Measurements from ENCODE around the gene PLCD4.

PLCD4 gene

GRCh38 chr2:218642121-218642656 is 34.5 kb downstream of the PLCD4 start:
- Mint-ChIP-seq H3K9me3 (no peaks in the 10 kb centered on the region), H3K4me1 (ENCODE audit: low read depth) (no peaks in the 10 kb centered on the region), H3K36me3 (ENCODE audit: low read depth) (peaks cover 35% of the 10 kb centered on the region), H3K27ac (no peak overlapping the region), H3K4me3 (no peak overlapping the region), H3K27me3 (ENCODE audit: low read depth) (no peaks in the 10 kb centered on the region)

GRCh38 chr2:218642786-218643185 is 35.1 kb downstream of the PLCD4 start:
- no peaks in the 10 kb centered on the region for H3K4me1 Mint-ChIP-seq (ENCODE audit: low read depth)
- H3K27me3 Mint-ChIP-seq (ENCODE audit: low read depth) = no peaks in the 10 kb centered on the region
- no peak overlapping the region for H3K27ac Mint-ChIP-seq
- peaks cover 31% of the 10 kb centered on the region for H3K36me3 Mint-ChIP-seq (ENCODE audit: low read depth)
- H3K9me3 Mint-ChIP-seq = no peaks in the 10 kb centered on the region
- H3K4me3 Mint-ChIP-seq = no peak overlapping the region

GRCh38 chr2:218643751-218644310 is 36.1 kb downstream of the PLCD4 start:
- Mint-ChIP-seq H3K36me3 (ENCODE audit: low read depth) (peaks cover 38% of the 10 kb centered on the region), H3K9me3 (no peaks in the 10 kb centered on the region), H3K4me3 (no peak overlapping the region), H3K4me1 (ENCODE audit: low read depth) (peaks cover 2% of the 10 kb centered on the region), H3K27ac (no peak overlapping the region), H3K27me3 (ENCODE audit: low read depth) (no peaks in the 10 kb centered on the region)

GRCh38 chr2:218644721-218645120 is 37.0 kb downstream of the PLCD4 start:
- H3K27me3 Mint-ChIP-seq (ENCODE audit: low read depth) = no peaks in the 10 kb centered on the region
- H3K9me3 Mint-ChIP-seq = no peaks in the 10 kb centered on the region
- no peak overlapping the region for H3K27ac Mint-ChIP-seq
- peaks cover 43% of the 10 kb centered on the region for H3K36me3 Mint-ChIP-seq (ENCODE audit: low read depth)
- H3K4me1 Mint-ChIP-seq (ENCODE audit: low read depth) = peaks cover 2% of the 10 kb centered on the region
- H3K4me3 Mint-ChIP-seq = no peak overlapping the region

GRCh38 chr2:218645126-218645525 is 37.4 kb downstream of the PLCD4 start:
- H3K36me3 Mint-ChIP-seq (ENCODE audit: low read depth) = peaks cover 45% of the 10 kb centered on the region
- no peaks in the 10 kb centered on the region for H3K27me3 Mint-ChIP-seq (ENCODE audit: low read depth)
- no peak overlapping the region for H3K27ac Mint-ChIP-seq
- no peaks in the 10 kb centered on the region for H3K9me3 Mint-ChIP-seq
- H3K4me3 Mint-ChIP-seq = no peak overlapping the region
- peaks cover 2% of the 10 kb centered on the region for H3K4me1 Mint-ChIP-seq (ENCODE audit: low read depth)

GRCh38 chr2:218648088-218648786 is 40.5 kb downstream of the PLCD4 start:
- peaks cover 2% of the 10 kb centered on the region for H3K4me1 Mint-ChIP-seq (ENCODE audit: low read depth)
- H3K9me3 Mint-ChIP-seq = no peaks in the 10 kb centered on the region
- H3K27ac Mint-ChIP-seq = no peak overlapping the region
- H3K27me3 Mint-ChIP-seq (ENCODE audit: low read depth) = no peaks in the 10 kb centered on the region
- peaks cover 39% of the 10 kb centered on the region for H3K36me3 Mint-ChIP-seq (ENCODE audit: low read depth)
- no peak overlapping the region for H3K4me3 Mint-ChIP-seq

GRCh38 chr2:218648787-218649100 is 41.0 kb downstream of the PLCD4 start:
- Mint-ChIP-seq H3K36me3 (ENCODE audit: low read depth) (peaks cover 39% of the 10 kb centered on the region), H3K27me3 (ENCODE audit: low read depth) (no peaks in the 10 kb centered on the region), H3K9me3 (no peaks in the 10 kb centered on the region), H3K4me3 (no peak overlapping the region), H3K27ac (no peak overlapping the region), H3K4me1 (ENCODE audit: low read depth) (peaks cover 2% of the 10 kb centered on the region)

- no peak overlapping the region for H3K27ac Mint-ChIP-seq
- no peak overlapping the region for H3K4me3 Mint-ChIP-seq
- peaks cover 18% of the 10 kb centered on the region for H3K4me1 Mint-ChIP-seq (ENCODE audit: low read depth)
- peaks cover 16% of the 10 kb centered on the region for H3K36me3 Mint-ChIP-seq (ENCODE audit: low read depth)
- no peaks in the 10 kb centered on the region for H3K9me3 Mint-ChIP-seq
- no peaks in the 10 kb centered on the region for H3K27me3 Mint-ChIP-seq (ENCODE audit: low read depth)
These were observed 48.1 kb downstream of the PLCD4 start for GRCh38 chr2:218655751-218656150.

GRCh38 chr2:218658671-218659257 is 51.1 kb downstream of the PLCD4 start:
- H3K36me3 Mint-ChIP-seq (ENCODE audit: low read depth) = peaks cover 28% of the 10 kb centered on the region
- no peaks in the 10 kb centered on the region for H3K27me3 Mint-ChIP-seq (ENCODE audit: low read depth)
- peak overlapping the region; percentile 96 for H3K4me3 Mint-ChIP-seq
- H3K27ac Mint-ChIP-seq = peak overlapping the region; percentile 90
- peaks cover 18% of the 10 kb centered on the region for H3K4me1 Mint-ChIP-seq (ENCODE audit: low read depth)
- H3K9me3 Mint-ChIP-seq = no peaks in the 10 kb centered on the region

- Mint-ChIP-seq H3K27ac (peak within 1 kb of the TSS; percentile 90), H3K4me1 (ENCODE audit: low read depth) (peaks cover 18% of the 10 kb centered on the region), H3K36me3 (ENCODE audit: low read depth) (peaks cover 32% of the 10 kb centered on the region)
These were observed 51.7 kb downstream of the PLCD4 start, which contains the start of the genes BCS1L and ZNF142 for GRCh38 chr2:218659258-218659987. Gene BCS1L, plus strand, starts transcription at chr2:218659683. Its CDS starts 1,305 bp downstream, at chr2:218660988. Gene ZNF142, minus strand, starts transcription at chr2:218659623. Its CDS starts 3,194 bp downstream, at chr2:218656429.

GRCh38 chr2:218659988-218660358 is 52.3 kb downstream of the PLCD4 start:
- Mint-ChIP-seq H3K9me3 (no peaks in the 10 kb centered on the region), H3K4me3 (peak overlapping the region; percentile 96), H3K4me1 (ENCODE audit: low read depth) (peaks cover 18% of the 10 kb centered on the region), H3K27me3 (ENCODE audit: low read depth) (no peaks in the 10 kb centered on the region), H3K36me3 (ENCODE audit: low read depth) (peaks cover 36% of the 10 kb centered on the region), H3K27ac (peak overlapping the region; percentile 90)

More at GRCh38 chr2:218659258-218659987, 51.7 kb downstream of the PLCD4 start, which contains the start of the genes BCS1L and ZNF142:
- H3K4me3 Mint-ChIP-seq = peak within 1 kb of the TSS; percentile 96
- no peaks in the 10 kb centered on the region for H3K9me3 Mint-ChIP-seq
- no peaks in the 10 kb centered on the region for H3K27me3 Mint-ChIP-seq (ENCODE audit: low read depth)

- Mint-ChIP-seq H3K4me1 (ENCODE audit: low read depth) (peaks cover 15% of the 10 kb centered on the region), H3K27me3 (ENCODE audit: low read depth) (no peaks in the 10 kb centered on the region), H3K36me3 (ENCODE audit: low read depth) (peaks cover 37% of the 10 kb centered on the region), H3K4me3 (no peak overlapping the region), H3K9me3 (no peaks in the 10 kb centered on the region), H3K27ac (no peak overlapping the region)
These were observed 54.7 kb downstream of the PLCD4 start for GRCh38 chr2:218662377-218662776.

- Mint-ChIP-seq H3K27ac (no peak overlapping the region), H3K27me3 (ENCODE audit: low read depth) (no peaks in the 10 kb centered on the region), H3K36me3 (ENCODE audit: low read depth) (peaks cover 34% of the 10 kb centered on the region), H3K9me3 (no peaks in the 10 kb centered on the region), H3K4me1 (ENCODE audit: low read depth) (peaks cover 12% of the 10 kb centered on the region), H3K4me3 (no peak overlapping the region)
These were observed 55.1 kb downstream of the PLCD4 start for GRCh38 chr2:218662827-218663226.

GRCh38 chr2:218663901-218664300 is 56.2 kb downstream of the PLCD4 start:
- H3K27me3 Mint-ChIP-seq (ENCODE audit: low read depth) = no peaks in the 10 kb centered on the region
- H3K4me1 Mint-ChIP-seq (ENCODE audit: low read depth) = peaks cover 10% of the 10 kb centered on the region
- H3K36me3 Mint-ChIP-seq (ENCODE audit: low read depth) = peaks cover 34% of the 10 kb centered on the region
- H3K27ac Mint-ChIP-seq = no peak overlapping the region
- H3K4me3 Mint-ChIP-seq = no peak overlapping the region
- H3K9me3 Mint-ChIP-seq = no peaks in the 10 kb centered on the region
